Liver (tissue), 9 donors: Measurements from ENCODE around the gene ACOXL. TPM values are rescaled to one million over a fixed set of nuclear protein-coding genes. Genes with fewer than 3 reads are reported as not detected.

Source experiments
- DNase-seq: peaks from one replicate; pipeline ENCODE4 v3.0.0-alpha.2; 2017; ENCODE audit warnings: low spot score
- H3K27ac ChIP-seq, 2 donors: one replicate each; pipeline ENCODE4 v1.7.0; 2013; ENCODE audit warnings: inconsistent platforms in 2 of 2, low read length in 2 of 2, control low read depth in 1 of 2, low read depth in 1 of 2, mild to moderate bottlenecking in 1 of 2
- H3K27me3 ChIP-seq, 4 donors: one replicate each; pipeline versions ENCODE4 v1.6.1 to v1.7.0; 2013; ENCODE audit warnings: low read length in 3 of 4, inconsistent platforms in 1 of 4, mild to moderate bottlenecking in 1 of 4, moderate library complexity in 1 of 4; ENCODE audit not compliant: control insufficient read depth in 4 of 4, insufficient read depth in 4 of 4
- H3K36me3 ChIP-seq, 4 donors: one replicate each; pipeline versions ENCODE4 v1.6.1 to v1.7.0; 2013; ENCODE audit warnings: low read length in 3 of 4, mild to moderate bottlenecking in 3 of 4, low read depth in 1 of 4, moderate library complexity in 1 of 4; ENCODE audit not compliant: control insufficient read depth in 4 of 4, insufficient read depth in 3 of 4
- H3K4me1 ChIP-seq, 4 donors: one replicate each; pipeline versions ENCODE4 v1.6.1 to v1.7.0; 2013; ENCODE audit warnings: low read length in 3 of 4, mild to moderate bottlenecking in 3 of 4, moderate library complexity in 1 of 4; ENCODE audit not compliant: control insufficient read depth in 4 of 4, insufficient read depth in 4 of 4
- H3K4me3 ChIP-seq, 3 donors: one replicate each; pipeline versions ENCODE4 v1.6.1 to v1.7.0; 2013; ENCODE audit warnings: low read length in 3 of 3, control low read depth in 1 of 3, low read depth in 1 of 3, mild to moderate bottlenecking in 1 of 3
- H3K9ac ChIP-seq, 2 donors: one replicate each; pipeline ENCODE4 v1.7.0; 2013; ENCODE audit warnings: low read length in 2 of 2, mild to moderate bottlenecking in 2 of 2, moderate library complexity in 2 of 2, control low read depth in 1 of 2, low read depth in 1 of 2
- H3K9me3 ChIP-seq, 4 donors: one replicate each; pipeline versions ENCODE4 v1.6.1 to v1.7.0; 2013; ENCODE audit warnings: low read length in 3 of 4; ENCODE audit not compliant: control insufficient read depth in 4 of 4
- EGR1 ChIP-seq, 2 donors: IDR thresholded peaks; 2 replicates each; pipeline ENCODE4 v1.6.1; 2016 to 2018; ENCODE audit warnings: antibody characterized with exemption in 2 of 2, low read depth in 2 of 2
- FOXA1 ChIP-seq: IDR thresholded peaks from 2 replicates; pipeline ENCODE4 v1.6.1; 2016; ENCODE audit warnings: antibody characterized with exemption
- FOXA2 ChIP-seq: IDR thresholded peaks from 2 replicates; pipeline ENCODE4 v1.6.1; 2016; ENCODE audit warnings: antibody characterized with exemption
- GABPA ChIP-seq, 2 donors: IDR thresholded peaks in 1 of 2; conservative IDR thresholded peaks in 1 of 2; 2 replicates each; pipeline ENCODE4 v1.6.1; 2016; ENCODE audit warnings: antibody characterized with exemption in 2 of 2, mild to moderate bottlenecking in 1 of 2, moderate library complexity in 1 of 2
- HNF4A ChIP-seq, 2 donors: conservative IDR thresholded peaks; 2 replicates each; pipeline ENCODE4 v1.6.1; 2016; ENCODE audit warnings: antibody characterized with exemption in 2 of 2, mild to moderate bottlenecking in 2 of 2
- HNF4G ChIP-seq: IDR thresholded peaks from 2 replicates; pipeline ENCODE4 v1.6.1; 2016; ENCODE audit warnings: antibody characterized with exemption
- JUND ChIP-seq, 2 donors: IDR thresholded peaks; 2 replicates each; pipeline ENCODE4 v1.6.1; 2016; ENCODE audit warnings: antibody characterized with exemption in 2 of 2
- NR2F2 ChIP-seq: IDR thresholded peaks from 2 replicates; pipeline ENCODE4 v1.6.1; 2016; ENCODE audit warnings: antibody characterized with exemption
- RAD21 ChIP-seq, 2 donors: IDR thresholded peaks; 2 replicates each; pipeline ENCODE4 v1.6.1; 2016; ENCODE audit warnings: antibody characterized with exemption in 2 of 2, mild to moderate bottlenecking in 2 of 2
- RXRA ChIP-seq, 2 donors: IDR thresholded peaks; 2 replicates each; pipeline ENCODE4 v1.6.1; 2017 to 2018; ENCODE audit warnings: antibody characterized with exemption in 2 of 2, mild to moderate bottlenecking in 1 of 2
- SP1 ChIP-seq: IDR thresholded peaks from 2 replicates; pipeline ENCODE4 v1.6.1; 2018; ENCODE audit warnings: antibody characterized with exemption, mild to moderate bottlenecking
- TAF1 ChIP-seq: conservative IDR thresholded peaks from 2 replicates; pipeline ENCODE4 v1.6.1; 2016; ENCODE audit warnings: antibody characterized with exemption, mild to moderate bottlenecking
- YY1 ChIP-seq: IDR thresholded peaks from 2 replicates; pipeline ENCODE4 v1.6.1; 2016; ENCODE audit warnings: antibody characterized with exemption, mild to moderate bottlenecking
- WGBS: extraction: QIAGEN DNeasy Blood & Tissue Kit; methylation state at CpG from one replicate; pipeline ENCODE4 v1.1.7; 2013; 5-methylcytosine and 5-hydroxymethylcytosine counted together
- polyA plus RNA-seq, 2 donors: library from polyadenylated mRNA; stranded (reverse) in 1 of 2; unstranded in 1 of 2; fragments of 200-250 nt in 1 of 2; fragments of >200 nt in 1 of 2; fragmentation: Nextera tagmentation in 1 of 2; extraction: Ambion mirVana in 1 of 2; gene quantifications; one replicate each; pipeline versions ENCODE4 v1.2.1 to v1.2.3, GENCODE V29; 2013 to 2015
- total RNA-seq, 2 donors: library from RNA; depleted of rRNA; stranded (reverse); fragments of >200 nt; gene quantifications; one replicate each; pipeline ENCODE4 v1.2.3, GENCODE V29; 2014
- TF ChIP-seq, protein P1 (sequence below): IDR thresholded peaks from 2 replicates; pipeline ENCODE4 v1.6.1; 2016; ENCODE audit warnings: antibody characterized with exemption, mild to moderate bottlenecking
- TF ChIP-seq, protein P2 (sequence below): fragments of 150-350 bp; IDR thresholded peaks from 2 replicates; pipeline ENCODE4 v1.5.1; 2017; ENCODE audit warnings: improper control_type of control experiment, low read depth, low read length; ENCODE audit not compliant: missing input control
- TF ChIP-seq, protein P3 (sequence below): IDR thresholded peaks from 2 replicates; pipeline ENCODE4 v1.6.1; 2016; ENCODE audit warnings: antibody characterized with exemption
- TF ChIP-seq, protein P4 (sequence below): IDR thresholded peaks from 2 replicates; pipeline ENCODE4 v1.6.1; 2016; ENCODE audit warnings: antibody characterized with exemption
- TF ChIP-seq, protein P5 (sequence below): IDR thresholded peaks from 2 replicates; pipeline ENCODE4 v1.6.1; 2016; ENCODE audit warnings: antibody characterized with exemption
- donor health status: healthy.
- donor health status: healthy.
- donor health status: healthy.
- donor health status: healthy.
- donor health status: healthy.

Gene ACOXL
- total RNA-seq, result not detected
- under 1 TPM in 1 of 2 donors, not detected in 1; 0.07 TPM for polyA plus RNA-seq

DNA sequence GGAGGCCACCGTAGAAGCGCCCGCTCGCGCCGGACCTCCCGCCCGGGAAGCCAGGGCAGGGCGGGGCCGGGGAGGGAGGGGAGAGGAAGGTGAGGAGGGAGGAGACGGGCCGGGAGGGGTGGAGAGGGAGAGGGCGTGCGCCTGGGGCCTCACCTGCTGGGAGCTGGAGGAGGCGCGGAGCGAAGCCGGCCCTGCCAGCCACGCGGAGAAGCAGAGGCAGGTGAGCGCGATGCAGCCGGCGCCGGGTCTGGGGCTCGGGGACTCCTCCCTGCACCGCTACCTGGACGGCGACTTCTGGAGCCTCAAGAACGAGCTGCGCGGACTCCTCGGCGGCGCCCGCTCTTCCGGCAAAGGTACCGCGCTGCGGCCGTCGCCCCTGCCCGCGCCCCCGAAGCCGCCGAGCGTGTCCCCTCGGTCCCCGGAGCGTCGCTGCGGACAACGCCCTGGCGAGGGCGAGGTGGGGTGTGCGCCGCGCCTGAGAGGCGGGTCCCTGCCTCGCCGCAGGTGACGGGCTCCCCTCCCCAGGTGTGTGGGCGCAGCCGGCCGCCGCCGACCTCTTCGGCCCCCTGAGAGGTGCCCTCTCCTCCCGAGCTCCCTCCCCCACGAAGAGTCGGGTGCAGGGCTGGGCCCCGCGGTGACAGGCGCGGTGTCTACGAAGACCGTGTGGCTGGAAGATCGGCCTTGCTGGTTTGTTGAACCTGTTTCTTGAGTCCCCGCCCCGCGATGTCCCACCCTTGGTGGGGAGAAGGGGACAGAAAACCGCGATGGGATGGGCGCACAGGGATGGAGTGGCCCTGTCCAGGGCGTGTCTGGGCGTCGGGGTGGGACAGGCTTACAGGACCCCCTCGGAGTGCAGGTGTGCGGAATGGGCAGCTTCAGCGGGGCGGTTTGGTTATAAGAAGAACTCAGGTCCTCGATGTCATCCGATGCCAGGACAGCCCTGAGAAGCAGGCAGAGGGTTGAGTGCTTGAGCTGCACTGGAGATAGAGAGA lies at the start of gene ACOXL:
ACOXL (plus strand) TSS at position 152 of the 992 bp plus-strand sequence. CDS start 35,817 bp downstream, outside the sequence.
- Histone ChIP-seq H3K9ac (no peak within 1 kb of the TSS), H3K27me3 (peaks cover 4 to 14% (median 8%) of the 10 kb centered on the region in 4 donors)
- 5% methylated on average over 94 of the region's 94 CpGs for WGBS

DNA sequence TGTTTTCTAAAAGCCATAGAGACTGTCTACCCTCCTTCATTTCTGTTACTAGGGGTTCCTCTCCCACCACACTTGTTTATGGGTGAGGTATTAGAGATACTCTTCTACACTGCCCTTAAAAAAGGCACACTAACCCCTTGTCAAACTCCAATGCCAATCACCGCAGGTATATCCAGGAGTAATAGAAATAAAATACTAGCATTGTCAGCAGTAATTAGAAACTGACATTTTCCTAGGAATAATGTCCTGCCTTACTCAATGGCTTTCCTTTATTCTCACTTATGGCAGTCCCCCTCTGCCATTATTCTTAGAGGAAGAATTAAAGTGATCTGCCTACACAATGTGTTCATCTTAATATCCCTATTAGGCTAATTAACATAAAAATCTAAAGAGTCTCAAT lies 49.5 kb upstream of the ACOXL start:
- H3K4me1 ChIP-seq, result peaks cover 0 to 6% (median under 1%) of the 10 kb centered on the region in 4 donors
- no peak overlapping the region for H3K9ac ChIP-seq
- no peak overlapping the region for H3K4me3 ChIP-seq
- 96% methylated on average over 1 of the region's 1 CpG for WGBS
- no peaks in the 10 kb centered on the region for H3K27me3 ChIP-seq
- H3K36me3 ChIP-seq, result no peaks in the 10 kb centered on the region
- no peak for DNase-seq
- H3K9me3 ChIP-seq, result no peaks in the 10 kb centered on the region
- no peak overlapping the region for H3K27ac ChIP-seq
- TF ChIP-seq, protein P1, sequence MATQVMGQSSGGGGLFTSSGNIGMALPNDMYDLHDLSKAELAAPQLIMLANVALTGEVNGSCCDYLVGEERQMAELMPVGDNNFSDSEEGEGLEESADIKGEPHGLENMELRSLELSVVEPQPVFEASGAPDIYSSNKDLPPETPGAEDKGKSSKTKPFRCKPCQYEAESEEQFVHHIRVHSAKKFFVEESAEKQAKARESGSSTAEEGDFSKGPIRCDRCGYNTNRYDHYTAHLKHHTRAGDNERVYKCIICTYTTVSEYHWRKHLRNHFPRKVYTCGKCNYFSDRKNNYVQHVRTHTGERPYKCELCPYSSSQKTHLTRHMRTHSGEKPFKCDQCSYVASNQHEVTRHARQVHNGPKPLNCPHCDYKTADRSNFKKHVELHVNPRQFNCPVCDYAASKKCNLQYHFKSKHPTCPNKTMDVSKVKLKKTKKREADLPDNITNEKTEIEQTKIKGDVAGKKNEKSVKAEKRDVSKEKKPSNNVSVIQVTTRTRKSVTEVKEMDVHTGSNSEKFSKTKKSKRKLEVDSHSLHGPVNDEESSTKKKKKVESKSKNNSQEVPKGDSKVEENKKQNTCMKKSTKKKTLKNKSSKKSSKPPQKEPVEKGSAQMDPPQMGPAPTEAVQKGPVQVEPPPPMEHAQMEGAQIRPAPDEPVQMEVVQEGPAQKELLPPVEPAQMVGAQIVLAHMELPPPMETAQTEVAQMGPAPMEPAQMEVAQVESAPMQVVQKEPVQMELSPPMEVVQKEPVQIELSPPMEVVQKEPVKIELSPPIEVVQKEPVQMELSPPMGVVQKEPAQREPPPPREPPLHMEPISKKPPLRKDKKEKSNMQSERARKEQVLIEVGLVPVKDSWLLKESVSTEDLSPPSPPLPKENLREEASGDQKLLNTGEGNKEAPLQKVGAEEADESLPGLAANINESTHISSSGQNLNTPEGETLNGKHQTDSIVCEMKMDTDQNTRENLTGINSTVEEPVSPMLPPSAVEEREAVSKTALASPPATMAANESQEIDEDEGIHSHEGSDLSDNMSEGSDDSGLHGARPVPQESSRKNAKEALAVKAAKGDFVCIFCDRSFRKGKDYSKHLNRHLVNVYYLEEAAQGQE, result no peak
- TF ChIP-seq, protein P2, sequence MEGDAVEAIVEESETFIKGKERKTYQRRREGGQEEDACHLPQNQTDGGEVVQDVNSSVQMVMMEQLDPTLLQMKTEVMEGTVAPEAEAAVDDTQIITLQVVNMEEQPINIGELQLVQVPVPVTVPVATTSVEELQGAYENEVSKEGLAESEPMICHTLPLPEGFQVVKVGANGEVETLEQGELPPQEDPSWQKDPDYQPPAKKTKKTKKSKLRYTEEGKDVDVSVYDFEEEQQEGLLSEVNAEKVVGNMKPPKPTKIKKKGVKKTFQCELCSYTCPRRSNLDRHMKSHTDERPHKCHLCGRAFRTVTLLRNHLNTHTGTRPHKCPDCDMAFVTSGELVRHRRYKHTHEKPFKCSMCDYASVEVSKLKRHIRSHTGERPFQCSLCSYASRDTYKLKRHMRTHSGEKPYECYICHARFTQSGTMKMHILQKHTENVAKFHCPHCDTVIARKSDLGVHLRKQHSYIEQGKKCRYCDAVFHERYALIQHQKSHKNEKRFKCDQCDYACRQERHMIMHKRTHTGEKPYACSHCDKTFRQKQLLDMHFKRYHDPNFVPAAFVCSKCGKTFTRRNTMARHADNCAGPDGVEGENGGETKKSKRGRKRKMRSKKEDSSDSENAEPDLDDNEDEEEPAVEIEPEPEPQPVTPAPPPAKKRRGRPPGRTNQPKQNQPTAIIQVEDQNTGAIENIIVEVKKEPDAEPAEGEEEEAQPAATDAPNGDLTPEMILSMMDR, result no peak
- TF ChIP-seq JUND (IDR thresholded peaks at IDR 0.05) (no peak), SP1 (no peak), FOXA1 (no peak), GABPA (IDR thresholded peaks at IDR 0.05 in 1 of 2, conservative IDR thresholded peaks at IDR 0.05 in 1 of 2) (no peak), RAD21 (IDR thresholded peaks at IDR 0.05) (no peak), EGR1 (IDR thresholded peaks at IDR 0.05; ENCODE audit: low read depth in 2 of 2) (no peak), YY1 (no peak), RXRA (IDR thresholded peaks at IDR 0.05) (no peak), TAF1 (no peak), FOXA2 (no peak), HNF4G (no peak), NR2F2 (no peak), HNF4A (conservative IDR thresholded peaks at IDR 0.05) (no peak)
- TF ChIP-seq, protein P3, sequence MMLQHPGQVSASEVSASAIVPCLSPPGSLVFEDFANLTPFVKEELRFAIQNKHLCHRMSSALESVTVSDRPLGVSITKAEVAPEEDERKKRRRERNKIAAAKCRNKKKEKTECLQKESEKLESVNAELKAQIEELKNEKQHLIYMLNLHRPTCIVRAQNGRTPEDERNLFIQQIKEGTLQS, result no peak
- TF ChIP-seq, protein P4, sequence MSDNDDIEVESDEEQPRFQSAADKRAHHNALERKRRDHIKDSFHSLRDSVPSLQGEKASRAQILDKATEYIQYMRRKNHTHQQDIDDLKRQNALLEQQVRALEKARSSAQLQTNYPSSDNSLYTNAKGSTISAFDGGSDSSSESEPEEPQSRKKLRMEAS, result no peak

More for the DNA sequence above, at the start of gene ACOXL:
- Histone ChIP-seq H3K27ac (no peak within 1 kb of the TSS), H3K36me3 (no peaks in the 10 kb centered on the region), H3K9me3 (no peaks in the 10 kb centered on the region), H3K4me3 (peak within 1 kb of the TSS in 2 of 3 donors; percentile 9 to 46), H3K4me1 (peaks cover 3 to 11% (median 7%) of the 10 kb centered on the region in 4 donors)
- TF ChIP-seq, protein P4, result no peak
- no peak for TF ChIP-seq SP1
- TF ChIP-seq EGR1 (IDR thresholded peaks at IDR 0.05; ENCODE audit: low read depth in 2 of 2), result no peak
- TF ChIP-seq, protein P5, sequence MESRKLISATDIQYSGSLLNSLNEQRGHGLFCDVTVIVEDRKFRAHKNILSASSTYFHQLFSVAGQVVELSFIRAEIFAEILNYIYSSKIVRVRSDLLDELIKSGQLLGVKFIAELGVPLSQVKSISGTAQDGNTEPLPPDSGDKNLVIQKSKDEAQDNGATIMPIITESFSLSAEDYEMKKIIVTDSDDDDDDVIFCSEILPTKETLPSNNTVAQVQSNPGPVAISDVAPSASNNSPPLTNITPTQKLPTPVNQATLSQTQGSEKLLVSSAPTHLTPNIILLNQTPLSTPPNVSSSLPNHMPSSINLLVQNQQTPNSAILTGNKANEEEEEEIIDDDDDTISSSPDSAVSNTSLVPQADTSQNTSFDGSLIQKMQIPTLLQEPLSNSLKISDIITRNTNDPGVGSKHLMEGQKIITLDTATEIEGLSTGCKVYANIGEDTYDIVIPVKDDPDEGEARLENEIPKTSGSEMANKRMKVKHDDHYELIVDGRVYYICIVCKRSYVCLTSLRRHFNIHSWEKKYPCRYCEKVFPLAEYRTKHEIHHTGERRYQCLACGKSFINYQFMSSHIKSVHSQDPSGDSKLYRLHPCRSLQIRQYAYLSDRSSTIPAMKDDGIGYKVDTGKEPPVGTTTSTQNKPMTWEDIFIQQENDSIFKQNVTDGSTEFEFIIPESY, result no peak
- TF ChIP-seq, protein P3, result no peak
- TF ChIP-seq GABPA (IDR thresholded peaks at IDR 0.05 in 1 of 2, conservative IDR thresholded peaks at IDR 0.05 in 1 of 2), result no peak
- TF ChIP-seq YY1, result no peak
- no peak for TF ChIP-seq RXRA (IDR thresholded peaks at IDR 0.05)
- no peak for DNase-seq
